GM23248 (cell line): ENCODE results near the gene FRMD5. TPM values are rescaled to one million over a fixed set of nuclear protein-coding genes. Genes with fewer than 3 reads are reported as not detected.

ENCODE experiments used
- DNase-seq: peaks from one replicate; pipeline ENCODE4 v3.0.0-alpha.2; 2015
- H2AFZ ChIP-seq: fragments of 200-600 bp; sonication (generic); 2 replicates; pipeline ENCODE4 v1.6.1; 2016; ENCODE audit warnings: antibody characterized with exemption
- H3F3A ChIP-seq: fragments of 200-600 bp; sonication (generic); 2 replicates; pipeline ENCODE4 v1.6.1; 2016; ENCODE audit warnings: mild to moderate bottlenecking, antibody characterized with exemption, mixed run types; ENCODE audit not compliant: insufficient read depth
- H3K27ac ChIP-seq: fragments of 200-600 bp; sonication (generic); 2 replicates; pipeline ENCODE4 v1.5.1; 2016; ENCODE audit warnings: mild to moderate bottlenecking
- H3K27me3 ChIP-seq: fragments of 200-600 bp; sonication (generic); replicated peaks from 2 replicates; pipeline ENCODE4 v1.6.1; 2016; ENCODE audit warnings: mild to moderate bottlenecking; ENCODE audit not compliant: insufficient read depth
- H3K36me3 ChIP-seq: fragments of 200-600 bp; sonication (generic); 2 replicates; pipeline ENCODE4 v1.6.1; 2016; ENCODE audit warnings: low read depth, mild to moderate bottlenecking
- H3K4me1 ChIP-seq: fragments of 200-600 bp; sonication (generic); 2 replicates; pipeline ENCODE4 v1.6.1; 2016; ENCODE audit warnings: mild to moderate bottlenecking; ENCODE audit not compliant: insufficient read depth
- H3K4me2 ChIP-seq: fragments of 200-600 bp; sonication (generic); one replicate; pipeline ENCODE4 v1.6.1; 2016; ENCODE audit warnings: mild to moderate bottlenecking; ENCODE audit not compliant: unreplicated experiment
- H3K4me3 ChIP-seq: fragments of 200-600 bp; sonication (generic); 2 replicates; pipeline ENCODE4 v1.5.1; 2016; ENCODE audit warnings: mild to moderate bottlenecking
- H3K79me2 ChIP-seq: fragments of 200-600 bp; sonication (generic); 2 replicates; pipeline ENCODE4 v1.6.1; 2016; ENCODE audit warnings: mild to moderate bottlenecking; ENCODE audit not compliant: insufficient read depth
- H3K9ac ChIP-seq: fragments of 200-600 bp; sonication (generic); 2 replicates; pipeline ENCODE4 v1.6.1; 2016; ENCODE audit warnings: mild to moderate bottlenecking
- H3K9me2 ChIP-seq: fragments of 200-600 bp; sonication (generic); 2 replicates; pipeline ENCODE4 v1.6.1; 2016; ENCODE audit warnings: mixed run types, mild to moderate bottlenecking, moderate library complexity; ENCODE audit not compliant: insufficient read depth
- H3K9me3 ChIP-seq: fragments of 200-600 bp; sonication (generic); one replicate; pipeline ENCODE4 v1.6.1; 2017; ENCODE audit warnings: low read depth
- H4K20me1 ChIP-seq: fragments of 200-600 bp; sonication (generic); 2 replicates; pipeline ENCODE4 v1.6.0; 2016; ENCODE audit not compliant: insufficient read depth
- EZH2 ChIP-seq: fragments of 200-600 bp; sonication (generic); IDR thresholded peaks from 2 replicates; pipeline ENCODE4 v1.6.1; 2018; ENCODE audit warnings: antibody characterized with exemption, mild to moderate bottlenecking; ENCODE audit not compliant: insufficient read depth, poor library complexity, severe bottlenecking
- EZH2phosphoT487 ChIP-seq: fragments of 200-600 bp; sonication (generic); IDR thresholded peaks from 2 replicates; pipeline ENCODE4 v1.6.1; 2018; ENCODE audit warnings: antibody characterized with exemption, moderate library complexity, mild to moderate bottlenecking, low read depth; ENCODE audit not compliant: insufficient read depth
- WGBS, 2 experiments: methylation state at CpG; one replicate each; pipeline ENCODE4 v1.1.6; 2015 to 2017; ENCODE audit warnings: low lambda C conversion rate in 2 of 2, low coverage in 1 of 2; ENCODE audit errors: missing lambda C conversion rate in 2 of 2; 5-methylcytosine and 5-hydroxymethylcytosine counted together
- in situ Hi-C: fragments of 300-500 bp; cut with MboI; formaldehyde crosslinking; loops from 2 replicates; pipeline ENCODE4 v1.15.0; 2020
- polyA plus RNA-seq: library from polyadenylated mRNA; unstranded; fragments of >200 nt; fragmentation: Nextera tagmentation; extraction: Ambion mirVana; gene quantifications from 2 replicates; pipeline ENCODE4 v1.2.1, GENCODE V29; 2016
- small RNA-seq: library from RNA; depleted of rRNA; stranded (forward); fragments of <200 nt; gene quantifications from one replicate; pipeline ENCODE3, GENCODE V24; 2014; ENCODE audit warnings: low read depth, low replicate concordance
- total RNA-seq: library from RNA; depleted of rRNA; stranded (reverse); fragments of >200 nt; shearing (Covaris generic); gene quantifications from 2 replicates; pipeline ENCODE4 v1.2.3, GENCODE V29; 2014; rRNA removed

The FRMD5 gene
- total and polyA plus RNA-seq, 2 experiments from 2014 or later, result 0.65 to 2.9 TPM

DNA sequence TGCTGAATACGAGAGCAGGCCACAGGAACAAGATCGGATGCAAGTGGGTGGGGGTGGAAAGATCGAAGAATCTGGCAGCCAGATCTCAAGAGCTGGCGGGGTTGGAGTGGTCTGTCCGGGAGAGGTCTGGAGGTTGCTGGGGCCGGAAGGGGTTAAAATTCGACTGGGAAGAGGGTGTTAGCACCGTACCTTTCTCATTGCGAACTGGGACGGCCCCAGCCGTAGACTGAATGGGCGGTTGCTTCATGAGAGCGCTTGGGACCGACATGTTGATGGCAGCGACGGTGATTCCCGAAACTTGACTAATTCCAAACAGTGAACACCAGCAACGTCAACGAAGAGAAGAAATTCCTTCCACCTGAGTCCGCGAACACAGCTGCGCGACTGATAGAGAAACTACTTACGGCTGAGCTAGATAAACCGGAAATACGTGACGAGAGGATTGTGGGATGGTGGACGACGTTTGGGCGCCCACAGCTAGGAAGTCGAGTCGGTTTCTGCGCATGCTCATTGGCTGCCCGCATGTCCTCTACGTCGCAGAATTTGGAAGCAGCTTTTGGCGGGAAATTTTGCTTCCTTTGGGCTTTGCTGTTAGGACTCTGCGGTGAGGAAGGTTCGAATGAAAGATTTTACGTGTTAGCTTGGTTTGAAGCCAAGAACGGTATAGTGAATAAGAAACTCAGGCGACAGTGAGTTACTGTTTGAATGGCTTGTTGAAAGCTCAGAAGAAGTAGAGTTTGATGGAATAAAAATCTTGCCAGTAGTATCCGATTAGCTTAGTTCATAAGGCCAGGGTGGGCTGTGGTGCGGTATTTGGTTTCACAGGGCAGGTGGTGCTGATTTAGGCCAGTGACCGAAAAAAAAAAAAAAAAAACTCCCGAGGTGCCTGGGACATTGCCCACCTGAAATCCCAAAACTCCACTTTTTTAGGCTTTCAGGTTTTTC, 370.5 kb downstream of the FRMD5 start, which contains the start of gene MFAP1:
Gene MFAP1, minus strand, starts transcription at position 389 of the 945 bp plus-strand sequence. Its CDS starts 121 bp downstream, at position 268.
- Histone ChIP-seq H3K4me1 (peaks cover 26% of the 10 kb centered on the region; the same call in 1 of the 2 replicates), H3K79me2 (peaks cover 80% of the 10 kb centered on the region)

DNA sequence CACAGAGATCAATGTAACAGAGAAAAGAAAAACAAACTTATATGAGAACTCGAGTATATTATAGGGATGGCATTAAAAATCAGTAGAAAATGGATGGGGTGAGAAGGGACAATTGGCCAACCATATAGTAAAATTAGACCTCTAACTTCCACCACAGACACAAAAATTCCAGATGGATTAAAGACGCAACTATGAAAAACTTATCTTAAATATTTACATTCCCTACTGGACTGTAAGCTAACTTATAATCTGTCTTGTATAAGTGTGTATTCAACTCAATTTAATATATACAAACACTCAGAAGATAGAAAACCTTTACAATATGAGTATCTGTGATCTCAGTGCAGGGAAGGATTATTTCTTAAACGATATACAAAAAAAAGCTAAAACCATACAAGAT, 373.6 kb downstream of the FRMD5 start:
- TF ChIP-seq EZH2phosphoT487 (no peak), EZH2 (no peak)
- peaks cover 15% of the 10 kb centered on the region; the same call in 1 of the 2 replicates for H3K4me1 ChIP-seq
- no peaks in the 10 kb centered on the region for H3F3A ChIP-seq
- no peak for DNase-seq
- H3K9me3 ChIP-seq, result no peaks in the 10 kb centered on the region
- peaks cover 87% of the 10 kb centered on the region for H3K79me2 ChIP-seq
- no peak overlapping the region for H2AFZ ChIP-seq
- in situ Hi-C loops, result no loop called here
- no peaks in the 10 kb centered on the region for H4K20me1 ChIP-seq
- H3K27ac ChIP-seq, result no peak overlapping the region
- no peak overlapping the region for H3K4me3 ChIP-seq
- H3K9me2 ChIP-seq, result no peaks in the 10 kb centered on the region
- H3K27me3 ChIP-seq, result no peaks in the 10 kb centered on the region
- WGBS, 2 experiments, result 93 to 95% methylated on average over 3 of the region's 3 CpGs
- H3K36me3 ChIP-seq, result no peaks in the 10 kb centered on the region
- H3K4me2 ChIP-seq, result peak overlapping the region; percentile 18
- H3K9ac ChIP-seq, result no peak overlapping the region

More for the DNA sequence above, 370.5 kb downstream of the FRMD5 start, which contains the start of gene MFAP1:
- Histone ChIP-seq H3K9ac (peak within 1 kb of the TSS; percentile 98), H3K9me3 (no peaks in the 10 kb centered on the region), H4K20me1 (no peaks in the 10 kb centered on the region), H3K4me3 (peak within 1 kb of the TSS; percentile 98), H3F3A (peaks cover 12% of the 10 kb centered on the region; the same call in 1 of the 2 replicates), H3K4me2 (peak within 1 kb of the TSS; percentile 76), H3K36me3 (no peaks in the 10 kb centered on the region), H3K9me2 (no peaks in the 10 kb centered on the region), H3K27ac (peak within 1 kb of the TSS; percentile 94), H2AFZ (peak within 1 kb of the TSS; percentile 97), H3K27me3 (no peaks in the 10 kb centered on the region)
- in situ Hi-C loops, result no loop called here
- TF ChIP-seq EZH2phosphoT487, result no peak
- no peak for TF ChIP-seq EZH2
- peak; percentile 98 for DNase-seq
- 10% methylated on average over 46 of the region's 46 CpGs for WGBS, 2 experiments

Small RNA genes within 50 kb of the gene (small RNA-seq; reads per million reads assigned to genes)
- gene RF00019, result not detected

Other genes starting within 250 kb of the FRMD5 start
- 129 and 152 TPM in 2 replicates for gene GOLM2, start 93.4 kb upstream of the FRMD5 start, total RNA-seq
- 93.4 and 94.7 TPM in 2 replicates for gene GOLM2, start 93.4 kb upstream of the FRMD5 start, polyA plus RNA-seq
- gene CTDSPL2, start 232.4 kb upstream of the FRMD5 start, total RNA-seq, result 48.2 and 59.1 TPM in 2 replicates
- 21.1 and 26.9 TPM in 2 replicates for gene CTDSPL2, start 232.4 kb upstream of the FRMD5 start, polyA plus RNA-seq